Left lobe of liver (tissue), 2 donors: Measurements from ENCODE around the gene TMEM181. TPM values are rescaled to one million over a fixed set of nuclear protein-coding genes. Genes with fewer than 3 reads are reported as not detected.
A peak's percentile ranks its signal among the peaks of the same experiment; 100 is the strongest.
"Not testable (repeated sequence)": the region's sequence is repeated elsewhere in the genome, so short reads cannot be mapped to it uniquely, and the experiment has no call there.

ENCODE experiments used
- ATAC-seq: fragments of 200-7000 bp; cut with Tn5 transposase; one replicate; pipeline ENCODE4 v1.9.1; 2020; ENCODE audit warnings: mild to moderate bottlenecking, moderate library complexity
- DNase-seq: peaks from one replicate; pipeline ENCODE4 v3.0.0-alpha.2; 2020; ENCODE audit warnings: low spot score
- total RNA-seq: library from RNA; stranded (reverse); gene quantifications from one replicate; pipeline ENCODE4 v1.2.1, GENCODE V29; 2021
- donor health status: DM: no; HTN: no; CAD: no; lungs with moderate emphysema.
- donor health status: DM: no; HTN: yes; CAD: no.

TMEM181 gene
- total RNA-seq, 1 donor from 2014 or later = 12.0 TPM

GRCh38 chr6:158654498-158654897 is 94.6 kb downstream of the TMEM181 start:
- ATAC-seq = peak; percentile 75

GRCh38 chr6:158654960-158655489 is 95.1 kb downstream of the TMEM181 start:
- DNase-seq (no peak), ATAC-seq (peak; percentile 39)

More at GRCh38 chr6:158654498-158654897, 94.6 kb downstream of the TMEM181 start:
- DNase-seq = peak; percentile 59

GRCh38 chr6:158655569-158656450 is 95.9 kb downstream of the TMEM181 start:
- ATAC-seq (no peak), DNase-seq (no peak)

- not testable (repeated sequence) for ATAC-seq
- DNase-seq = peak; percentile 14
Observed at GRCh38 chr6:158656986-158657385, 97.1 kb downstream of the TMEM181 start.

GRCh38 chr6:158660333-158660754 is 100.5 kb downstream of the TMEM181 start:
- DNase-seq (peak; percentile 48), ATAC-seq (peak; percentile 91)

GRCh38 chr6:158661156-158661685 is 101.3 kb downstream of the TMEM181 start:
- ATAC-seq = no peak
- DNase-seq = no peak

- ATAC-seq (no peak), DNase-seq (no peak)
Observed at GRCh38 chr6:158662607-158662953, 102.7 kb downstream of the TMEM181 start.

GRCh38 chr6:158662954-158663624 is 103.2 kb downstream of the TMEM181 start:
- ATAC-seq (no peak), DNase-seq (no peak)

GRCh38 chr6:158663625-158664165 is 103.8 kb downstream of the TMEM181 start:
- DNase-seq (no peak), ATAC-seq (peak; percentile 19)

- ATAC-seq (no peak), DNase-seq (no peak)
Observed at GRCh38 chr6:158665332-158665731, 105.4 kb downstream of the TMEM181 start.

- no peak for DNase-seq
- peak; percentile 67 for ATAC-seq
Observed at GRCh38 chr6:158666628-158667359, 106.9 kb downstream of the TMEM181 start.

- no peak for DNase-seq
- no peak for ATAC-seq
Observed at GRCh38 chr6:158667360-158667981, 107.6 kb downstream of the TMEM181 start.

GRCh38 chr6:158668707-158669103 is 108.8 kb downstream of the TMEM181 start:
- DNase-seq = peak; percentile 26
- no peak for ATAC-seq

GRCh38 chr6:158669145-158670035 is 109.5 kb downstream of the TMEM181 start:
- no peak for DNase-seq
- ATAC-seq = no peak

- ATAC-seq, DNase-seq: not testable (repeated sequence)
Observed at GRCh38 chr6:158672119-158672518, 112.2 kb downstream of the TMEM181 start.

GRCh38 chr6:158672726-158673125 is 112.8 kb downstream of the TMEM181 start:
- peak; percentile 14 for DNase-seq
- ATAC-seq = no peak

GRCh38 chr6:158674342-158675131 is 114.6 kb downstream of the TMEM181 start:
- DNase-seq (peak; percentile 55), ATAC-seq (peak; percentile 90)

GRCh38 chr6:158677094-158677493 is 117.2 kb downstream of the TMEM181 start:
- ATAC-seq, DNase-seq: not testable (repeated sequence)
